GM23338 (cell line): ENCODE results near the gene SMTNL1. TPM values are rescaled to one million over a fixed set of nuclear protein-coding genes. Genes with fewer than 3 reads are reported as not detected.

Experiments
- ATAC-seq: fragments of 200-7000 bp; cut with Tn5 transposase; 3 replicates; pipeline ENCODE4 v1.9.1; 2020
- DNase-seq: peaks from one replicate; pipeline ENCODE4 v3.0.0-alpha.2; 2015; ENCODE audit warnings: low spot score
- H2AFZ ChIP-seq: fragments of 200-600 bp; sonication (generic); 2 replicates; pipeline ENCODE4 v1.8.0; 2016; ENCODE audit warnings: antibody characterized with exemption, mild to moderate bottlenecking, moderate library complexity
- H3F3A ChIP-seq: fragments of 200-600 bp; sonication (generic); replicated peaks from 2 replicates; pipeline ENCODE4 v1.8.0; 2017; ENCODE audit warnings: antibody characterized with exemption, mixed run types, low read depth
- H3K27ac ChIP-seq: fragments of 200-600 bp; sonication (generic); 2 replicates; pipeline ENCODE4 v1.6.1; 2016; ENCODE audit warnings: low read depth
- H3K27me3 ChIP-seq: fragments of 200-600 bp; sonication (generic); 2 replicates; pipeline ENCODE4 v1.8.0; 2016; ENCODE audit warnings: mild to moderate bottlenecking, mixed run types, moderate library complexity; ENCODE audit not compliant: insufficient read depth
- H3K36me3 ChIP-seq: fragments of 200-600 bp; sonication (generic); 2 replicates; pipeline ENCODE4 v1.8.0; 2016; ENCODE audit warnings: mild to moderate bottlenecking; ENCODE audit not compliant: insufficient read depth
- H3K4me1 ChIP-seq: fragments of 200-600 bp; sonication (generic); 2 replicates; pipeline ENCODE4 v1.8.0; 2016; ENCODE audit warnings: mild to moderate bottlenecking, moderate library complexity; ENCODE audit not compliant: insufficient read depth
- H3K4me2 ChIP-seq: fragments of 200-600 bp; sonication (generic); 2 replicates; pipeline ENCODE4 v1.7.1; 2017; ENCODE audit warnings: mixed run types
- H3K4me3 ChIP-seq: fragments of 200-600 bp; sonication (generic); 2 replicates; pipeline ENCODE4 v1.6.1; 2016; ENCODE audit warnings: mixed run types
- H3K79me2 ChIP-seq: fragments of 200-600 bp; sonication (generic); replicated peaks from 2 replicates; pipeline ENCODE4 v1.8.0; 2017; ENCODE audit warnings: mild to moderate bottlenecking; ENCODE audit not compliant: insufficient read depth
- H3K9me2 ChIP-seq: fragments of 200-600 bp; sonication (generic); 2 replicates; pipeline ENCODE4 v1.8.0; 2017; ENCODE audit not compliant: insufficient read depth
- H4K20me1 ChIP-seq: fragments of 200-600 bp; sonication (generic); replicated peaks from 2 replicates; pipeline ENCODE4 v1.8.0; 2017; ENCODE audit warnings: mild to moderate bottlenecking; ENCODE audit not compliant: insufficient read depth
- H3K27ac Mint-ChIP-seq: 2 replicates; pipeline ENCODE4 v1.8.0; 2020; ENCODE audit warnings: inconsistent platforms, mild to moderate bottlenecking, moderate library complexity, mixed read lengths
- H3K27me3 Mint-ChIP-seq: 3 replicates; pipeline ENCODE4 v1.8.0; 2022; ENCODE audit warnings: low read depth, mild to moderate bottlenecking, moderate library complexity, mixed read lengths, inconsistent platforms; ENCODE audit not compliant: insufficient read depth, poor library complexity
- H3K36me3 Mint-ChIP-seq: 3 replicates; pipeline ENCODE4 v1.8.0; 2021; ENCODE audit warnings: low read depth, mild to moderate bottlenecking, inconsistent platforms, moderate library complexity, mixed read lengths
- H3K4me1 Mint-ChIP-seq: 3 replicates; pipeline ENCODE4 v1.8.0; 2020; ENCODE audit warnings: mild to moderate bottlenecking, inconsistent platforms, mixed read lengths
- H3K4me3 Mint-ChIP-seq: 3 replicates; pipeline ENCODE4 v1.8.0; 2021; ENCODE audit warnings: moderate library complexity, mild to moderate bottlenecking, inconsistent platforms, mixed read lengths
- H3K9me3 Mint-ChIP-seq: 3 replicates; pipeline ENCODE4 v1.8.0; 2020; ENCODE audit warnings: moderate library complexity, mild to moderate bottlenecking, inconsistent platforms, mixed read lengths
- CREB1 ChIP-seq: fragments of 250-450 bp; sonication (Bioruptor Pico); IDR thresholded peaks from 2 replicates; pipeline ENCODE4 v1.5.0; 2020; ENCODE audit warnings: low read depth, mild to moderate bottlenecking, moderate library complexity
- CTCF ChIP-seq, 2 experiments: fragments of 200-600 bp in 1 of 2; sonication (generic) in 1 of 2; conservative IDR thresholded peaks; 2 replicates each; pipeline versions ENCODE4 v1.5.1 to v1.6.1; 2016 to 2017; ENCODE audit warnings: antibody characterized with exemption in 2 of 2, low read depth in 2 of 2, mild to moderate bottlenecking in 2 of 2, moderate library complexity in 1 of 2
- ETS1 ChIP-seq: IDR thresholded peaks from 2 replicates; pipeline ENCODE4 v1.6.1; 2016; ENCODE audit warnings: antibody characterized with exemption
- EZH2 ChIP-seq: fragments of 200-600 bp; sonication (generic); IDR thresholded peaks from one replicate; pipeline ENCODE4 v1.8.0; 2017; ENCODE audit warnings: antibody characterized with exemption, mild to moderate bottlenecking, low read depth; ENCODE audit not compliant: unreplicated experiment
- EZH2phosphoT487 ChIP-seq: fragments of 200-600 bp; sonication (generic); IDR thresholded peaks from one replicate; pipeline ENCODE4 v1.8.1; 2018; ENCODE audit warnings: antibody characterized with exemption; ENCODE audit not compliant: unreplicated experiment
- JUNB ChIP-seq: IDR thresholded peaks from one replicate; pipeline ENCODE4 v1.6.1; 2016; ENCODE audit warnings: antibody characterized with exemption; ENCODE audit not compliant: unreplicated experiment
- NANOG ChIP-seq: IDR thresholded peaks from 2 replicates; pipeline ENCODE4 v1.6.1; 2016; ENCODE audit warnings: antibody characterized with exemption, borderline replicate concordance
- POLR2AphosphoS5 ChIP-seq: IDR thresholded peaks from 2 replicates; pipeline ENCODE4 v1.6.1; 2016; ENCODE audit warnings: antibody characterized with exemption, low read depth
- REST ChIP-seq: IDR thresholded peaks from one replicate; pipeline ENCODE4 v1.6.1; 2018; ENCODE audit warnings: antibody characterized with exemption; ENCODE audit not compliant: unreplicated experiment
- STAT1 ChIP-seq: IDR thresholded peaks from one replicate; pipeline ENCODE4 v1.6.1; 2016; ENCODE audit warnings: antibody characterized with exemption; ENCODE audit not compliant: unreplicated experiment
- ZNF114 ChIP-seq: fragments of 250-450 bp; sonication (Bioruptor Pico); IDR thresholded peaks from 2 replicates; pipeline ENCODE4 v1.5.0; 2020; ENCODE audit warnings: mild to moderate bottlenecking, moderate library complexity
- ZNF331 ChIP-seq: fragments of 250-450 bp; sonication (Bioruptor Pico); IDR thresholded peaks from 2 replicates; pipeline ENCODE4 v1.5.0; 2020; ENCODE audit warnings: low read depth, mild to moderate bottlenecking, moderate library complexity
- ZNF462 ChIP-seq: fragments of 250-450 bp; sonication (Bioruptor Pico); IDR thresholded peaks from 2 replicates; pipeline ENCODE4 v1.5.0; 2020; ENCODE audit warnings: mild to moderate bottlenecking, moderate library complexity
- polyA plus RNA-seq: library from polyadenylated mRNA; unstranded; fragments of >200 nt; fragmentation: Nextera tagmentation; extraction: Ambion mirVana; gene quantifications from 2 replicates; pipeline ENCODE4 v1.2.1, GENCODE V29; 2016
- total RNA-seq: library from RNA; depleted of rRNA; stranded (reverse); fragments of >200 nt; shearing (Covaris generic); gene quantifications from 2 replicates; pipeline ENCODE4 v1.2.3, GENCODE V29; 2014

Gene SMTNL1
- total and polyA plus RNA-seq, 2 experiments from 2014 or later = 0.31 to 0.70 TPM

GRCh38 chr11:57566905-57567514 lies 29.6 kb downstream of the SMTNL1 start:
- H3K27me3 Mint-ChIP-seq = peaks cover 10% of the 10 kb centered on the region
- no peak for DNase-seq
- H3K27me3 ChIP-seq = no peaks in the 10 kb centered on the region
- peak overlapping the region; percentile 96 for H3K4me3 ChIP-seq
- no peaks in the 10 kb centered on the region for H4K20me1 ChIP-seq
- peaks cover 21% of the 10 kb centered on the region for H3K79me2 ChIP-seq
- peaks cover 23% of the 10 kb centered on the region for H3K4me1 ChIP-seq
- no peak for TF ChIP-seq ZNF462 (CRISPR knock-in tag)
- no peak for TF ChIP-seq EZH2
- TF ChIP-seq STAT1 = no peak
- no peak for TF ChIP-seq NANOG
- TF ChIP-seq ZNF331 (CRISPR knock-in tag) = no peak
- TF ChIP-seq CTCF (conservative IDR thresholded peaks at IDR 0.05; ENCODE audit: low read depth in 2 of 2) = no peak
- TF ChIP-seq POLR2AphosphoS5 = no peak
- no peak for TF ChIP-seq ETS1
- no peak for TF ChIP-seq ZNF114
- no peak for TF ChIP-seq EZH2phosphoT487
- no peak for TF ChIP-seq CREB1 (CRISPR knock-in tag)
- TF ChIP-seq REST = no peak
- TF ChIP-seq JUNB = no peak
- no peak for ATAC-seq
- H3K36me3 Mint-ChIP-seq = no peaks in the 10 kb centered on the region; the same call in 2 of the 3 replicates
- H2AFZ ChIP-seq = peak overlapping the region; percentile 94
- no peak overlapping the region for H3K27ac ChIP-seq
- H3K4me3 Mint-ChIP-seq = peak overlapping the region; percentile 86
- peak overlapping the region; percentile 97 for H3K4me2 ChIP-seq
- H3K36me3 ChIP-seq = no peaks in the 10 kb centered on the region
- no peak overlapping the region for H3K27ac Mint-ChIP-seq
- peaks cover 16% of the 10 kb centered on the region for H3F3A ChIP-seq
- no peaks in the 10 kb centered on the region for H3K9me2 ChIP-seq
- peaks cover 32% of the 10 kb centered on the region for H3K4me1 Mint-ChIP-seq
- no peaks in the 10 kb centered on the region for H3K9me3 Mint-ChIP-seq
